Measurements from ENCODE around the gene CNKSR3. TPM values are rescaled to one million over a fixed set of nuclear protein-coding genes. Genes with fewer than 3 reads are reported as not detected.

Gene CNKSR3
- polyA plus RNA-seq, 3 donors, result not detected

- Mint-ChIP-seq H3K27me3 (ENCODE audit: low read depth in 3 of 3) (peaks cover 0 to 3% (median 0%) of the 10 kb centered on the region in 3 donors), H3K9me3 (no peaks in the 10 kb centered on the region), H3K27ac (no peak overlapping the region), H3K4me3 (no peak overlapping the region), H3K36me3 (no peaks in the 10 kb centered on the region), H3K4me1 (no peaks in the 10 kb centered on the region)
- no peaks in the 10 kb centered on the region for H3K36me3 ChIP-seq (replicated peaks in 1 of 2; ENCODE audit: control insufficient read depth in 1 of 2, insufficient read depth in 2 of 2, low read length in 2 of 2)
- no peak overlapping the region for H3K4me3 ChIP-seq (replicated peaks in 1 of 3; ENCODE audit: low read depth in 2 of 3, low read length in 3 of 3)
- H2AFZ ChIP-seq (ENCODE audit: insufficient read depth, low read depth, low read length, poor library complexity, severe bottlenecking), result no peak overlapping the region
- H3K4me2 ChIP-seq (replicated peaks; ENCODE audit: extremely low read depth, low read length, poor library complexity, severe bottlenecking), result no peak overlapping the region
- H3K79me2 ChIP-seq (ENCODE audit: insufficient read depth, low read length), result no peaks in the 10 kb centered on the region
- H4K20me1 ChIP-seq (ENCODE audit: insufficient read depth, low read length), result no peaks in the 10 kb centered on the region
- no peak for DNase-seq
- no peaks in the 10 kb centered on the region for H3K27me3 ChIP-seq (ENCODE audit: control insufficient read depth in 2 of 2, insufficient read depth in 2 of 2, low read length in 2 of 2)
- no peaks in the 10 kb centered on the region for H3K9me3 ChIP-seq (replicated peaks in 1 of 2; ENCODE audit: control insufficient read depth in 1 of 2, insufficient read depth in 1 of 2, low read length in 2 of 2)
- TF ChIP-seq, protein P1, sequence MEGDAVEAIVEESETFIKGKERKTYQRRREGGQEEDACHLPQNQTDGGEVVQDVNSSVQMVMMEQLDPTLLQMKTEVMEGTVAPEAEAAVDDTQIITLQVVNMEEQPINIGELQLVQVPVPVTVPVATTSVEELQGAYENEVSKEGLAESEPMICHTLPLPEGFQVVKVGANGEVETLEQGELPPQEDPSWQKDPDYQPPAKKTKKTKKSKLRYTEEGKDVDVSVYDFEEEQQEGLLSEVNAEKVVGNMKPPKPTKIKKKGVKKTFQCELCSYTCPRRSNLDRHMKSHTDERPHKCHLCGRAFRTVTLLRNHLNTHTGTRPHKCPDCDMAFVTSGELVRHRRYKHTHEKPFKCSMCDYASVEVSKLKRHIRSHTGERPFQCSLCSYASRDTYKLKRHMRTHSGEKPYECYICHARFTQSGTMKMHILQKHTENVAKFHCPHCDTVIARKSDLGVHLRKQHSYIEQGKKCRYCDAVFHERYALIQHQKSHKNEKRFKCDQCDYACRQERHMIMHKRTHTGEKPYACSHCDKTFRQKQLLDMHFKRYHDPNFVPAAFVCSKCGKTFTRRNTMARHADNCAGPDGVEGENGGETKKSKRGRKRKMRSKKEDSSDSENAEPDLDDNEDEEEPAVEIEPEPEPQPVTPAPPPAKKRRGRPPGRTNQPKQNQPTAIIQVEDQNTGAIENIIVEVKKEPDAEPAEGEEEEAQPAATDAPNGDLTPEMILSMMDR (IDR thresholded peaks at IDR 0.05), result no peak
- no peaks in the 10 kb centered on the region for H3K4me1 ChIP-seq (ENCODE audit: control insufficient read depth in 1 of 2, insufficient read depth in 2 of 2, low read length in 2 of 2)
- no CpG with 5 or more reads among the region's 4 CpGs for WGBS (ENCODE audit: insufficient coverage)
- no peak overlapping the region for H3K9ac ChIP-seq (ENCODE audit: insufficient read depth, low read length, poor library complexity, severe bottlenecking)
- intact Hi-C loops (cut with micrococcal nuclease), result no loop called here
- H3K27ac ChIP-seq (ENCODE audit: low read depth in 1 of 2, low read length in 2 of 2), result no peak overlapping the region
Observed at GRCh38 chr6:154496186-154496585, 14.3 kb downstream of the CNKSR3 start.

DNA sequence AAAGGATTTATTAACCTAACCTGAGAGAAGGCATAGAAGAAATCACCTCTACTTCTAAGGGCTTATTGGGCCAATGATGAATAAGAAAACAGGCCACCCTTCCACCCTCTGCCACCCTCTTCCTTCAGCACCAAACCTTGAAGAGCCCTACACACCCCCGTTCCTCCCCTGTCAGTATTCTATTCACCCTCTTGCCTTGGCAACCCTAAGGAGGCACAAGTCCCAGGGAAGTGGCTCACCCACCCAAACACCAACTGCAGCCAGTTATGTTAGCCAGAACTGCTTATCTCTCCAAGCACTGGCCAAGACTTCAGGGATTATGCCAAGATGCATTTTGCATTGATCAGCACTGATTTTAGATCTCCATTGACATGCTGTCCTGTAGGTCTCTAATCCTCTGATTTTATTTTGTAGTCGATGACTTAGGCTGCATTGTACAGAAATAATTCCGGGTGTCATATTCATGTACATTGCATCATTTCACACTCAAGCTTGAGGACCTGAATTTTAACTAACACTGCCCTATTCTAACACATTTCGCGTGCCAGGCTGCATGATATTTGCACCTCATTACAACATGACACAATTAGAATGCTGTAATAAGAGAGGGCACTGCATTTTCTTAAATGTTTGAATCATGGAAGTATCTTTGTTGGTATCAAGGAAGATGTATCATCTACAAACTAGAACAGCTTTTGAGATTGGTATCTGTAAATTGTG is 15.7 kb downstream of the CNKSR3 start:
- H3K27ac Mint-ChIP-seq, result no peak overlapping the region
- no peaks in the 10 kb centered on the region for H3K4me1 Mint-ChIP-seq
- no peaks in the 10 kb centered on the region for H3K27me3 Mint-ChIP-seq (ENCODE audit: low read depth in 3 of 3)
- no peak overlapping the region for H3K9ac ChIP-seq (ENCODE audit: insufficient read depth, low read length, poor library complexity, severe bottlenecking)
- no peaks in the 10 kb centered on the region for H3K4me1 ChIP-seq (ENCODE audit: control insufficient read depth in 1 of 2, insufficient read depth in 2 of 2, low read length in 2 of 2)
- no peaks in the 10 kb centered on the region for H3K9me3 Mint-ChIP-seq
- H3K9me3 ChIP-seq (replicated peaks in 1 of 2; ENCODE audit: control insufficient read depth in 1 of 2, insufficient read depth in 1 of 2, low read length in 2 of 2), result no peaks in the 10 kb centered on the region
- H3K27ac ChIP-seq (ENCODE audit: low read depth in 1 of 2, low read length in 2 of 2), result no peak overlapping the region
- no peaks in the 10 kb centered on the region for H3K36me3 ChIP-seq (replicated peaks in 1 of 2; ENCODE audit: control insufficient read depth in 1 of 2, insufficient read depth in 2 of 2, low read length in 2 of 2)
- no peaks in the 10 kb centered on the region for H4K20me1 ChIP-seq (ENCODE audit: insufficient read depth, low read length)
- intact Hi-C loops (cut with micrococcal nuclease), result no loop called here
- no peak overlapping the region for H3K4me2 ChIP-seq (replicated peaks; ENCODE audit: extremely low read depth, low read length, poor library complexity, severe bottlenecking)
- no peak overlapping the region for H3K4me3 ChIP-seq (replicated peaks in 1 of 3; ENCODE audit: low read depth in 2 of 3, low read length in 3 of 3)
- no peak overlapping the region for H3K4me3 Mint-ChIP-seq
- H3K36me3 Mint-ChIP-seq, result no peaks in the 10 kb centered on the region
- 90% methylated on average over 2 of the region's 5 CpGs for WGBS (ENCODE audit: insufficient coverage)
- no peaks in the 10 kb centered on the region for H3K27me3 ChIP-seq (ENCODE audit: control insufficient read depth in 2 of 2, insufficient read depth in 2 of 2, low read length in 2 of 2)
- TF ChIP-seq, protein P1 (IDR thresholded peaks at IDR 0.05), result no peak
- H2AFZ ChIP-seq (ENCODE audit: insufficient read depth, low read depth, low read length, poor library complexity, severe bottlenecking), result no peak overlapping the region
- no peak for DNase-seq
- no peaks in the 10 kb centered on the region for H3K79me2 ChIP-seq (ENCODE audit: insufficient read depth, low read length)

Measured in CD14-positive monocyte (primary cell).